ENCODE measurements around the gene MAPKAP1.

MAPKAP1 gene

DNA sequence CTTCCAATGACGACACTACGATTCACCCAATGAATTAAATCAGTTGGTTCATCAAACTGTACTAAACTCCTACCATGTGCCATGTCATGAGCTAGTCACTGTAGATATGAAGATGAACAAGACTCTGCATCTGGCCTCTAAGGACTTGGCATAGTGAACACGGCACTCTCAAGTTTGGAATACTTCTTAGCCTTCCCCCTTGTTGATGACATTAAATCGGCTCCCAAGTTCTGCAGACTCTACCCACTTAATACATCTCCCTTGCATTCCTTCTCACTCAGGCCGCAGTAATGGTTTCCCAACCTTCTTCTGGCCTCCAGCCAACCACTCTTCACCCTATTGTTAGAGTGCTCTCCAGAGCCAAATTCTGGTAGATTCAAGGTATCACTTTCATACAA lies 184.7 kb downstream of the MAPKAP1 start:
- ATAC-seq (ENCODE audit: low read depth) (peak; percentile 55), DNase-seq (ENCODE audit: low spot score) (no peak)
- H3K27ac ChIP-seq (ENCODE audit: poor library complexity, severe bottlenecking) = peak overlapping the region; percentile 99
- TF ChIP-seq CTCF (IDR thresholded peaks at IDR 0.05; ENCODE audit: poor library complexity, severe bottlenecking) = no peak
- no peak overlapping the region for H3K4me3 ChIP-seq (ENCODE audit: severe bottlenecking)
- H3K27me3 ChIP-seq (ENCODE audit: insufficient read depth, poor library complexity, severe bottlenecking) = no peaks in the 10 kb centered on the region
- peaks cover 22% of the 10 kb centered on the region for H3K4me1 ChIP-seq (ENCODE audit: insufficient read depth, poor library complexity, severe bottlenecking)
- H3K9me3 ChIP-seq (ENCODE audit: severe bottlenecking) = no peaks in the 10 kb centered on the region
- no peaks in the 10 kb centered on the region; the same call in 1 of the 2 replicates for H3K36me3 ChIP-seq (ENCODE audit: low read depth)

DNA sequence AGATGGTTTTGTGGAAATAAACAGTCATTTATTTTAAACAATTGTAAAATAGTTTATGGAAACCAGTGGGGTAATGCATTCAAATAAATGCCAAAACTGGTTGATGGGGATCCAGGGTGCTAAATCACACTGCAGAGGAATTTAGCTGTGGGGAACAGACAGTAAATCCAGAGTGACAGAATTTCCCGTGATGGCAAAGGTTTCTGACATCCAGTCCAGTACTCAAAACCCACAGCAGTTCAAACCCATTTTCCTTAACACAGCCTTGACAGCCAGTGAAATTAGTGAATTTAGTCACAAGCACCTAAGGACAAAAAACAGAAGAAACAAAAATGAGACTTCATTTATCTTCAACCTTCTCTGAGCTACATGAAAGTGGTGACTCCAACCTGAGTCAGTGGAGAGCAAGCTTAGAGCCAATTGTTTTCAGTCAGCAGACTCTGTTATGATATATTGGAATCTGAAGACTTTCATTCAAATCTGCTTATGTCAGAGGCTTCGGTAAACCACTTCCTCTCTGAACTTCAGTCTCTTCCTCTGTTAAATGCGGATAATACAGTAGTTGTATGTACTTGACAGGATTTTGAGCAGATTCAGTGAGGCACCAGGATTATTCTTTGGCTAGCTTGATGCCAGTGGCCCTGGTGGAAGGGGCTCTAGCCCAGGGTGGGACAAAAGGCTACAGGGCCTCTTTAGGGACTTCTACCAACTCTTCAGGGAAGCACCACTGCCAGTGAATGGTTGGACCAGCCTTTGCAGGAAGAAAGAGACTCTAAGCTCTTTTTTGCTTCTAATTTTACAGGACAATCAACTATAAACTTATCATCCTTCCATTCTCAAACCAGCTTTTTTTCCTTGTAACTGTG lies 185.3 kb downstream of the MAPKAP1 start:
- Histone ChIP-seq H3K36me3 (ENCODE audit: low read depth) (no peaks in the 10 kb centered on the region; the same call in 1 of the 2 replicates), H3K4me3 (ENCODE audit: severe bottlenecking) (no peak overlapping the region), H3K4me1 (ENCODE audit: insufficient read depth, poor library complexity, severe bottlenecking) (peaks cover 22% of the 10 kb centered on the region), H3K9me3 (ENCODE audit: severe bottlenecking) (no peaks in the 10 kb centered on the region), H3K27me3 (ENCODE audit: insufficient read depth, poor library complexity, severe bottlenecking) (no peaks in the 10 kb centered on the region), H3K27ac (ENCODE audit: poor library complexity, severe bottlenecking) (peak overlapping the region; percentile 99)
- TF ChIP-seq CTCF (IDR thresholded peaks at IDR 0.05; ENCODE audit: poor library complexity, severe bottlenecking) = no peak
- ATAC-seq (ENCODE audit: low read depth) (peak; percentile 99), DNase-seq (ENCODE audit: low spot score) (no peak)

GRCh38 chr9:125519734-125520133 lies 187.3 kb downstream of the MAPKAP1 start:
- no peak for ATAC-seq (ENCODE audit: low read depth)
- Histone ChIP-seq H3K9me3 (ENCODE audit: severe bottlenecking) (no peaks in the 10 kb centered on the region), H3K36me3 (ENCODE audit: low read depth) (no peaks in the 10 kb centered on the region), H3K27ac (ENCODE audit: poor library complexity, severe bottlenecking) (peak overlapping the region; percentile 99), H3K4me1 (ENCODE audit: insufficient read depth, poor library complexity, severe bottlenecking) (peaks cover 22% of the 10 kb centered on the region), H3K27me3 (ENCODE audit: insufficient read depth, poor library complexity, severe bottlenecking) (no peaks in the 10 kb centered on the region), H3K4me3 (ENCODE audit: severe bottlenecking) (no peak overlapping the region)
- TF ChIP-seq CTCF (IDR thresholded peaks at IDR 0.05; ENCODE audit: poor library complexity, severe bottlenecking) = no peak
- DNase-seq (ENCODE audit: low spot score) = no peak

DNA sequence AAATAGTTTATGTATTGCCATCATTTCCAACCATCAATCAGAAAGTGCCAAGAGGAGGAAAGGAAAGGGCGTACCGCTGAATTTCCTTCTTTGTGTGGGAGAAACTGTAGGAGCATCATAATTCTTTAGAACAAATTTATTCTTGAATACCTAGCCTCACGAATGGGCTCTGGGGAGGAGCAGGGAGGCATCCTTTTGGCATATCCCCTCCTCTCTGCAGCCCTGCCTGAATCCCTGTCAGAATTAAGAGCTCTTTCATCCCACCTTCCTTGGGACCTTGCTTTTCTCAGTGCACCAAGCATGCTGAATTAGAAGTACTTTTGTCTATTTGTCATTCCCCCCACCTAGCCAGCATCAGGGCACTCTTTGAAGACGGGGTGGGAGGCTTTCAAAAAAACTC lies 189.4 kb downstream of the MAPKAP1 start:
- Histone ChIP-seq H3K27ac (ENCODE audit: poor library complexity, severe bottlenecking) (no peak overlapping the region), H3K36me3 (ENCODE audit: low read depth) (no peaks in the 10 kb centered on the region), H3K4me3 (ENCODE audit: severe bottlenecking) (no peak overlapping the region), H3K4me1 (ENCODE audit: insufficient read depth, poor library complexity, severe bottlenecking) (peaks cover 32% of the 10 kb centered on the region), H3K9me3 (ENCODE audit: severe bottlenecking) (no peaks in the 10 kb centered on the region), H3K27me3 (ENCODE audit: insufficient read depth, poor library complexity, severe bottlenecking) (no peaks in the 10 kb centered on the region)
- no peak for DNase-seq (ENCODE audit: low spot score)
- TF ChIP-seq CTCF (IDR thresholded peaks at IDR 0.05; ENCODE audit: poor library complexity, severe bottlenecking) = no peak
- no peak for ATAC-seq (ENCODE audit: low read depth)
